Stimulated activated CD4-positive, alpha-beta T cell treated with anti-CD3 and anti-CD28 coated beads, Interleukin-12 subunit alpha, Interleukin-12 subunit beta, amount 100 ng/mL, for 24 hours (primary cell): ENCODE results near the gene MBD3L3.
"Not testable (repeated sequence)": the region's sequence is repeated elsewhere in the genome, so short reads cannot be mapped to it uniquely, and the experiment has no call there.

Experiments used
- DNase-seq, 2 experiments: peaks; one replicate each; pipeline ENCODE4 v3.0.0-alpha.2; 2020; ENCODE audit warnings: low read depth in 2 of 2

The MBD3L3 gene

DNA sequence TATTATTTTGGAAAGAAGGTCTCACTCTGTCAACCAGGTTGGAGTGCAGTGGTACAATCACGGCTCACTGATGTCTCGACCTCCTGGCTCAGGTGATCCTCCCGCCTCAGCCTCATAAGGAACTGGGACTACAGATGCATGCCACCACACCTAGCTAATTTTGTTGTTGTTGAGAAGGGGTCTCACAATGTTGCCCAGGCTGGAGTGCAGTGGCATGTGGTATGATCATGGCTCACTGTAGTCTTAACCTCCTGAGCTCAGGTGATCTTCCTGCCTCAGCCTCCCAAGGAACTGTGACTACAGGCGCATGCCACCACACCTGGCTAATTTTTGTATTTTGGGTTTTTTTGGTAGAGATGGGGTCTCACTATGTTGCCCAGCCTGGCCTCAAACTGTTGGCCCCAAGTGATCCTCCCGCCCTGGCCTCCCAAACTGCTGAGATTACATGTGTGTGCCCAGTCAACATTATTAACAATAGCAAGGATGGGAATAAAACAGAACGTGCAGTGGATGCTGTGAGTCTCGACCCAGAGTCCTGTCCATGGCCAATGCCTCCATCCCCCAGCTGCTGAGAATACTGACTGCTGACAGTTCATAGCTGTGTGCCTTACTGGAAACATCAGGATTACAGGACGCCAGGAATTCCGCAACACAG lies 5.4 kb upstream of the MBD3L3 start:
- DNase-seq, result no peak

DNA sequence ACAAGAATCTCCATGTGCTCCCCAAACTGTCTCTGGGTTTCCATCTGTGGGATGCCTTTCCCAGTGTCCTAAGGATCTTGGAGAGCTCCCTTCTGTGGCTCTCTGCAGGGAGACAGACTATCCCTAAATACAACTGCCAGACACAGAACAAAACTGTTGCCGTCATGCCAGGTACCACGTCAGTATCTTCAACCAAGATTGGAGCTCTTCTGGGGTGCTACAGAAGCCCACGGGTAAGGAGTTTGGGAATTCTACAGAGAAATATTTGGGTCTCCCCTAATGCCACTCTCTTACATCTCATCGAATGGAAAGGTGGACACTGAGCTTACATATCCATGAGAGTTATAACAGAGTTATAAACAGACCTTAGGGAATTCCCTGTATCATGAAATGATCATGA lies 4.9 kb upstream of the MBD3L3 start:
- no peak for DNase-seq

DNA sequence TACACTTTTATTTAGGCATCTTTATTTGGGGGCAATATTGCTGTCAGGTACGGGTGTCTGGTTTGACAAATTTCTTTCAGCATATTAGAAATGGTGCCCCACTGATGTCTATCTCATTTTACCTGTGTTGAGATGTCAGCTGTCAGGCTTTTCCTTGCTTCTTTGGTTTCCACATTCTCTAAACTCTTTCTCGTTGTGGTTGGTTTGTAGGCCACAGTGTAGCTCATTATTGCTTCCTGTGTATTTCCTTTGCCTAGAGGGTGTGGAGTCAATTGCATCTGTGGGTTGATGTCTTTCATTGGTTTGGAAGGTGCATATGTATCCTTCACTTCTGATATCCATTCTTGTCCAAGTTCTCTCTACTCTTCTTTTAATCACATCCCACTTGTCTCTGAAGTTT lies 1.5 kb upstream of the MBD3L3 start:
- DNase-seq, result not testable (repeated sequence)

DNA sequence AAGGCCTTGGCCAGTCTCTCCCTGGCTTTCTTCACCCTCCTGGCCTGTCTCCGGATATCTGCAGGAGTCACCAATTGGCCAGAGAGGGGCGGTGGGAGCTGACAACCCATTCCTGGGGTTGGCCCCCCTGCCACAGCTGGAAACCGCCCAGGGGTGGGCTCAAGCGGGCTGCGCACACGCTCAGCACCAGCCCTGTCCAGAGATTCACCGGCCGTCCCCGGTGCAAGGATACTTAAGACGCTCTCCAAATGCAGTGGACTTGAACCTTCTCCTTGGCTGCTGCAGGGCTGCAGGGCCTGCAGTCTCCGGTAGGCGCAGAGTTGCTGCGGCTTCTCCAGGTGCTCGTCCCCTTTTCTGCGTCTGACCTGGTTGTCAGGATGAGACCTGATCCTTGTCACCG lies 2.1 kb downstream of the MBD3L3 start:
- DNase-seq, result not testable (repeated sequence)

DNA sequence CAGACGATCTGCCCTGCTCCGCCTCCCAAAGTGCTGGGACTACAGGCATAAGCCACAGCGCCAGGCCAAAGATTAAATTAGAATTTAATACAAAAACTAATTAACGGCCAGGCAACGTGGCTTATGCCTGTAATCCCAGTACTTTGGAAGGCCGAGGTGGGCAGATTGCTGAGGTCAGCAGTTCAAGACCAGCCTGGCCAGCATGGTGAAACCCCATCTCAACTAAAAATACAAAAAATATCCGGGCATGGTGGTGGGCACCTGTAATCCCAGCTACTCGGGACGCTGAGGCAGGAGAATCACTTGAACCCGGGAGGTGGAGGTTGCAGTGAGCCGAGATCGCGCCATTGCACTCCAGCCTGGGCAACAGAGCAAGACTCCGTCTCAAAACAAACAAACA lies 2.8 kb downstream of the MBD3L3 start:
- not testable (repeated sequence) for DNase-seq

DNA sequence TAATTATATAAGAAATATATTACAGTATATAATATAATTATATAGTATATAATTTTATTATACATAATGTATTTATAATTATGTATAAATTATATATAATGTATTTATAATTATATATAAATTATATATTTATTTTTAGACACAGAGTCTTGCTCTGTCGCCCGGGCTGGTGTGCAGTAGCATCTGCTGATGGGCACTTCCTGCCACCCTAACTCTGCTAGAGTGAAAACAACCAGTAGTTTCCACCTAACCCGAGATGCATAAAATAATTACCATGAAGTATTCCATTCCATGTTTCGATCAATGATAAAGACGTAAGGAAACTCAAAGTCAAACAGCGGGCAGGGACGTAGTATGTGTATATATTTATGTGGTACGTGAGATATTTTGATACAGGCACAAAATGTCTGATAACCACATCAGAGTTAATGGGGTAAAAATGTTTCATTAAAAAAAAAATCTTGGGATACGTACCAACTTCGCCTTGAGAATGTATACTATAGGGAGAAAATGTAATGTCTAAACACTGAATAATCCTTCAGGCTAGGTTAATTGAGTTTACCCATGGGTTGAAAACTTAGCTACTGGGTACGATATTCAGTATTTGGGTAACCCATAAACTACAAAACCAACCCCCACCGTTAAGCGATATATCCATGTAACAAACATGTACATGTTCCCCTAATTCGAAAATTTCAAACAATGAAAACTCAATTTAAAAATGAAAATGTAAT lies 3.7 kb downstream of the MBD3L3 start:
- not testable (repeated sequence) for DNase-seq

DNA sequence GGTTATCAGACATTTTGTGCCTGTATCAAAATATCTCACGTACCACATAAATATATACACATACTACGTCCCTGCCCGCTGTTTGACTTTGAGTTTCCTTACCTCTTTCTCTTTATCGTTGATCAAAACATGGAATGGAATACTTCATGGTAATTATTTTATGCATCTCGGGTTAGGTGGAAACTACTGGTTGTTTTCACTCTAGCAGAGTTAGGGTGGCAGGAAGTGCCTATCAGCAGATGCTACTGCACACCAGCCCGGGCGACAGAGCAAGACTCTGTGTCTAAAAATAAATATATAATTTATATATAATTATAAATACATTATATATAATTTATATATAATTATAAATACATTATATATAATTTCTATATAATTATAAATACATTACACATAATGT lies 5.6 kb downstream of the MBD3L3 start:
- DNase-seq, result not testable (repeated sequence)

DNA sequence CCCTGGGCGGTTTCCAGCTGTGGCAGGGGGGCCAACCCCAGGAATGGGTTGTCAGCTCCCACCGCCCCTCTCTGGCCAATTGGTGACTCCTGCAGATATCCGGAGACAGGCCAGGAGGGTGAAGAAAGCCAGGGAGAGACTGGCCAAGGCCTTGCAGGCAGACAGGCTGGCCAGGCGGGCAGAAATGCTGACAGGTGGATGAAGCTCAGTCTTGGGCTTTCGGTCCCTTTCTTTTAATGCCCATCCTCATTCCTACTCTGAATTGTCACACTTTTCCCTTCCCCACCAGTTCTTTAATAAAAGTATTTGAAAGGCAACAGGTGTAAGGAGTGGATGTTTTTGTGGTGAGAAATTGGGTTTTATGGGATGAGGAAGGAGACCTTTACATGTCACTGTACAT lies 7.1 kb downstream of the MBD3L3 start:
- not testable (repeated sequence) for DNase-seq

DNA sequence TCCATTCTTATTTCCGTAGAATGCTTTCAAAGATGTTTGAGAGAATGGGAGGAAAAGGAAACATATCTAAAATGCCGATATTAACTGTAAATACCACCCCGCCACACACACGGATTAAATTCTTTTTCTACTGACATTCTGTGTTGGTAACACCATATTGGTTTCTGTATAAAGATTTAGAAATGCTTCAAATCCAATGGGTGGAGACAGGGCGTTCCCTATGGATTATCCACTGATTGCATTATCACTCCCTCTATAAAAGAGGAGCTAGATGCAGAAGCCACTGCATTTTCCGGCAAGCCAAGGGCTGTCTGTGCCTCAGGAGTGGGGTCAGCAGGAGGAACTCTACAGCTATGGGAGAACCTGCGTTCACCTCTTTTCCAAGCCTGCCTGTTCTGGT lies 9.5 kb downstream of the MBD3L3 start, which contains the start of gene MBD3L2:
MBD3L2 (plus strand) TSS at position 301 of the 400 bp plus-strand sequence; CDS start at position 354, 53 bp downstream.
- not testable (repeated sequence) for DNase-seq

DNA sequence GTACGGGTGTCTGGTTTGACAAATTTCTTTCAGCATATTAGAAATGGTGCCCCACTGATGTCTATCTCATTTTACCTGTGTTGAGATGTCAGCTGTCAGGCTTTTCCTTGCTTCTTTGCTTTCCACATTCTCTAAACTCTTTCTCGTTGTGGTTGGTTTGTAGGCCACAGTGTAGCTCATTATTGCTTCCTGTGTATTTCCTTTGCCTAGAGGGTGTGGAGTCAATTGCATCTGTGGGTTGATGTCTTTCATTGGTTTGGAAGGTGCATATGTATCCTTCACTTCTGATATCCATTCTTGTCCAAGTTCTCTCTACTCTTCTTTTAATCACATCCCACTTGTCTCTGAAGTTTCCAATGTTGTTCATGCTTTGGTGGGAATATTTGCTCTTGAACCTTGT lies 16.9 kb downstream of the MBD3L3 start:
- DNase-seq, result not testable (repeated sequence)

DNA sequence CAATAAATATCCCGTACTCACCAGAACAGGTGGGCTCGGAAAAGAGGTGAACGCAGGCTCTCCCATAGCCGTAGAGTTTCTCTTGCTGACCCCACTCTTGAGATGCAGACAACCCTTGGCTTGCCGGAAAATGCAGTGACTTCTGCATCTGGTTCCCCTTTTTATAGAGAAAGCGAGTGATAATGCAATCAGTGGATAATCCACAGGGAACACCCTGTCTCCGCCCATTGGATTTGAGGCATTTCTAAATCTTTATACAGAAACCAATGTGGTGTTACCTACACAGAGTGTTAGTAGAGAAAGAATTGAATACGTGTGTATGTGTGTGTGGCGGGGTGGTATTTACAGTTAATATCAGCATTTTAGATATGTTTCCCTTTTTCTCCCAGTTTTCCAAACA lies 18.4 kb downstream of the MBD3L3 start, which contains the start of gene MBD3L4:
MBD3L4 (minus strand) TSS at position 101 of the 400 bp plus-strand sequence; CDS start at position 66, 35 bp downstream.
- DNase-seq, result not testable (repeated sequence)

DNA sequence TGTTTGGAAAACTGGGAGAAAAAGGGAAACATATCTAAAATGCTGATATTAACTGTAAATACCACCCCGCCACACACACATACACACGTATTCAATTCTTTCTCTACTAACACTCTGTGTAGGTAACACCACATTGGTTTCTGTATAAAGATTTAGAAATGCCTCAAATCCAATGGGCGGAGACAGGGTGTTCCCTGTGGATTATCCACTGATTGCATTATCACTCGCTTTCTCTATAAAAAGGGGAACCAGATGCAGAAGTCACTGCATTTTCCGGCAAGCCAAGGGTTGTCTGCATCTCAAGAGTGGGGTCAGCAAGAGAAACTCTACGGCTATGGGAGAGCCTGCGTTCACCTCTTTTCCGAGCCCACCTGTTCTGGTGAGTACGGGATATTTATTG lies 28.2 kb downstream of the MBD3L3 start, which contains the start of gene MBD3L5:
MBD3L5 (plus strand) TSS at position 301 of the 400 bp plus-strand sequence; CDS start at position 335, 34 bp downstream.
- not testable (repeated sequence) for DNase-seq

DNA sequence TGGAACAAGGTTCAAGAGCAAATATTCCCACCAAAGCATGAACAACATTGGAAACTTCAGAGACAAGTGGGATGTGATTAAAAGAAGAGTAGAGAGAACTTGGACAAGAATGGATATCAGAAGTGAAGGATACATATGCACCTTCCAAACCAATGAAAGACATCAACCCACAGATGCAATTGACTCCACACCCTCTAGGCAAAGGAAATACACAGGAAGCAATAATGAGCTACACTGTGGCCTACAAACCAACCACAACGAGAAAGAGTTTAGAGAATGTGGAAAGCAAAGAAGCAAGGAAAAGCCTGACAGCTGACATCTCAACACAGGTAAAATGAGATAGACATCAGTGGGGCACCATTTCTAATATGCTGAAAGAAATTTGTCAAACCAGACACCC lies 29.7 kb downstream of the MBD3L3 start:
- not testable (repeated sequence) for DNase-seq

DNA sequence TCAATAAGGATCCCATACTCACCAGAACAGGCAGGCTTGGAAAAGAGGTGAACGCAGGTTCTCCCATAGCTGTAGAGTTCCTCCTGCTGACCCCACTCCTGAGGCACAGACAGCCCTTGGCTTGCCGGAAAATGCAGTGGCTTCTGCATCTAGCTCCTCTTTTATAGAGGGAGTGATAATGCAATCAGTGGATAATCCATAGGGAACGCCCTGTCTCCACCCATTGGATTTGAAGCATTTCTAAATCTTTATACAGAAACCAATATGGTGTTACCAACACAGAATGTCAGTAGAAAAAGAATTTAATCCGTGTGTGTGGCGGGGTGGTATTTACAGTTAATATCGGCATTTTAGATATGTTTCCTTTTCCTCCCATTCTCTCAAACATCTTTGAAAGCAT lies 37.1 kb downstream of the MBD3L3 start, which contains the start of gene MBD3L2B:
MBD3L2B (minus strand) TSS at position 101 of the 400 bp plus-strand sequence; CDS start at position 67, 34 bp downstream.
- not testable (repeated sequence) for DNase-seq

DNA sequence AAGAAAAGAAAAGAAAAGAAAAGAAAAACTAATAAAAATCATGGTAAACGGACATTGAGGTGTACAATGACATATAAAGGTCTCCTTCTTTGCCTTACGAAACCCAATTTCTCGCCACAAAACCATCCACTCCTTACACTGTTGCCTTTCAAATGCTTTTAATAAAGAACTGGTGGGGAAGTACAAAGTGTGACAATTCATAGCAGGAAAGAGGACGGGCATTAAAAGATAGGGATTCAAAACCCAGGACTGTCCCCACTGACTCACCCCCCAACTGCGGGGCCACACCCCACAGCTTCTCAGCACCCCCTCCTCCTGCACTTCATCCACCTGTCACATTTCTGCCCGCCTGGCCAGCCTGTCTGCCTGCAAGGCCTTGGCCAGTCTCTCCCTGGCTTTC lies 39.6 kb downstream of the MBD3L3 start:
- no peak for DNase-seq

DNA sequence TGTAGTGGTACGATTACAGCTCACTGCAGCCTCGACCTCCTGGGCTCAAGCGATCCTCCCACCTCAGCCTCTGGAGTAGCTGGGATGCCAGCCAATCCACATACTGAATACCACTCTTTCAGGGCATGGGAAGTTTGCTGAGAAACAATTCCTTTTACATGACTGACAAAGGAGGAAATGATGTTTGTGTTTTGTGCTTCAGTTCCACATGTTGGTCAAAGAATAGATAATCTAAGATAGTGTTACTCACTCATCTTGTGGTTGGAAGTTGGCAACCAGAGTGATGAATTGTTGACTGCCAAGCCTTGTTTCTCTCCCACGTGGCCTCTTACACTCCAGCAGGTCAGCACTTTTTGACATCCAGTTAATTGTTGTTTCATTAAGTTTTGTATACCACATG lies 44.8 kb downstream of the MBD3L3 start:
- DNase-seq, result no peak

DNA sequence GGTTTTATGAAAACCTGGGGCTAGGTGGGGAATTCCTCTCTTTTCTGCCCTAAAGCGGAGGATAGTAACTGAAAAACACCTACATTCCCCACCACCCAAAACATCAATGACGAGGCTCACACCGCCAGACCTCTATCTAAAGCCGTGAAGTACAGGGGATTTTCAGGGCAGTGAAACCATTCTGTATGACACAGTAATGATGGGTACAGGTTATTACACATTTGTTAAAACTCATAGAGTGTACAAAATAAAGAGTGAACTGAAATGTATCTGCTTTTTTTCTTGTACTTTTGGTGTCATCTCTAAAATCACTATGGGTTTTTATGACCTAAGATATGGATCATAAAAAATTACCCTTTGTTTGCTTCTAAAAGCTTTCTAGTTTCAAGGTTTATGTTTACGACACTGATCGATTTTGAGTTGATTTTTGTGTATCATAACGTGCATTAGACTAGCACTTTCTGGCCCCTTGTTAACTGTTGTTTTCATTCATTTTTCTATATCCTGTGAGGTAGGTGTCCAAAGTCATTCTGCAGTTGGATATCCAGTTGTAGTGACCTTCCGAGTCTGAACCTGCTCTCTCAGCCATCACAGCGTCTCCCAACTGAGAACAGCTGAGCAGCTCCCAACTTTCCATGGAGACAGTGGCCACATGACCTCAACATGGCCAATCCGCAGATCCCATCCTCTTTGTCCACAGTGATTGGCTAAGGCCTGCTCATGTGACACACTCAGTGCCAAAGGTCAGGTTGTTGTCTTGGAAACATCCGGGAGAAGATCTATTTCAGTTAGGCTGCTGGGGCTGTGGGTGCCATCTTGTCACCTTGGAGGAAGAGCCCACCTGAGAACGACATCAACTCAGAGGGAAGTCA lies 47.5 kb downstream of the MBD3L3 start:
- no peak for DNase-seq

DNA sequence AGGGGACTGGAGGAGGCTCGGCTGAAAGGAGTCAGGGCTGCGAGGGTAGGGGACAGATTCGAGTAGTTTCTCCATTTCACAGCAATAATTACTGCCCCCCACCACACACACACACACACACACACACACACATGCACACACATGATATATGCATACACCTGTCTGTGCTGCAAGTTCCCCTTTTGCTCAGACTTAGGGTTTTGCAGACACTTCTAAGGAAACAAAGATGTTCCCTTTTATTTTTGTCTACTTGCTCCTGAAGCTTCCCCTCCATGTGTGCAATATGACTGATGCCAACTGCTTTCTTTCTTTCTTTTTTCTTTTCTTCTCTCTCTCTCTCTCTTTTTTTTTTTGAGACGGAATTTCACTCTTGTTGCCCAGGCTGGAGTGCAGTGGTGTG lies 50.6 kb downstream of the MBD3L3 start:
- no peak for DNase-seq
